ENCODE data around the gene URI1. TPM values are rescaled to one million over a fixed set of nuclear protein-coding genes. Genes with fewer than 3 reads are reported as not detected.
"Not testable (repeated sequence)": the region's sequence is repeated elsewhere in the genome, so short reads cannot be mapped to it uniquely, and the experiment has no call there.

The URI1 gene
- total RNA-seq, 8 experiments from 2014 or later, result 45.2 to 72.5 (median 55.5) TPM

- in situ Hi-C loops (cut with MboI; ENCODE audit: low pct_unique_long_range_greater_than_20kb in 2 of 9, low sequenced_read_pairs in 9 of 9, unreplicated experiment in 9 of 9), result no loop called here
- 32 to 98% (median 79%) methylated on average over 2 to 4 of the region's 4 CpGs; no CpG with 5 or more reads in 1 of the 10 experiments for WGBS, 10 experiments
- no peak overlapping the region for H3K27ac ChIP-seq
Observed at GRCh38 chr19:29965492-29965891, 23.5 kb downstream of the URI1 start.

GRCh38 chr19:29966142-29966541, 24.1 kb downstream of the URI1 start:
- peaks cover 9 to 19% of the 10 kb centered on the region in 2 donors for H3K4me1 ChIP-seq (replicated peaks in 1 of 2)
- 57 to 100% (median 89%) methylated on average over 1 to 3 of the region's 3 CpGs; no CpG with 5 or more reads in 3 of the 10 experiments for WGBS, 10 experiments
- ATAC-seq (replicated peaks in 6 of 8); in situ Hi-C loops (cut with MboI; ENCODE audit: low pct_unique_long_range_greater_than_20kb in 2 of 9, low sequenced_read_pairs in 9 of 9, unreplicated experiment in 9 of 9); H3K27ac ChIP-seq; H3K4me3 ChIP-seq: not testable (repeated sequence)

More at GRCh38 chr19:29965492-29965891, 23.5 kb downstream of the URI1 start:
- peaks cover 4 to 13% of the 10 kb centered on the region in 2 donors for H3K4me1 ChIP-seq (replicated peaks in 1 of 2)
- no peak overlapping the region for H3K4me3 ChIP-seq
- peak in 3 of 8 experiments; percentile 70 to 91 (median 71) for ATAC-seq (replicated peaks in 6 of 8)

- peaks cover 9 to 19% of the 10 kb centered on the region in 2 donors for H3K4me1 ChIP-seq (replicated peaks in 1 of 2)
- H3K4me3 ChIP-seq, result no peak overlapping the region
- in situ Hi-C loops (cut with MboI; ENCODE audit: low pct_unique_long_range_greater_than_20kb in 2 of 9, low sequenced_read_pairs in 9 of 9, unreplicated experiment in 9 of 9), result no loop called here
- no peak overlapping the region for H3K27ac ChIP-seq
- peak in 3 of 8 experiments; percentile 26 to 45 (median 32) for ATAC-seq (replicated peaks in 6 of 8)
Observed at GRCh38 chr19:29966588-29967249, 24.7 kb downstream of the URI1 start.

- no peak overlapping the region for H3K27ac ChIP-seq
- in situ Hi-C loops (cut with MboI; ENCODE audit: low pct_unique_long_range_greater_than_20kb in 2 of 9, low sequenced_read_pairs in 9 of 9, unreplicated experiment in 9 of 9), result no loop called here
- peak in 1 of 8 experiments; percentile 25 for ATAC-seq (replicated peaks in 6 of 8)
- 33 to 96% (median 83%) methylated on average over 1 to 3 of the region's 3 CpGs; no CpG with 5 or more reads in 3 of the 10 experiments for WGBS, 10 experiments
- peaks cover 9 to 25% of the 10 kb centered on the region in 2 donors for H3K4me1 ChIP-seq (replicated peaks in 1 of 2)
- no peak overlapping the region for H3K4me3 ChIP-seq
Observed at GRCh38 chr19:29967623-29968022, 25.6 kb downstream of the URI1 start.

GRCh38 chr19:29969891-29970290, 27.9 kb downstream of the URI1 start:
- H3K27ac ChIP-seq, result no peak overlapping the region
- no peak overlapping the region for H3K4me3 ChIP-seq
- WGBS, 10 experiments, result 47 to 95% (median 65%) methylated on average over 1 to 3 of the region's 3 CpGs
- in situ Hi-C loops (cut with MboI; ENCODE audit: low pct_unique_long_range_greater_than_20kb in 2 of 9, low sequenced_read_pairs in 9 of 9, unreplicated experiment in 9 of 9), result no loop called here
- ATAC-seq (replicated peaks in 6 of 8), result no peak
- H3K4me1 ChIP-seq (replicated peaks in 1 of 2), result peaks cover 7 to 25% of the 10 kb centered on the region in 2 donors

GRCh38 chr19:29971002-29971401, 29.0 kb downstream of the URI1 start:
- no peak overlapping the region for H3K4me3 ChIP-seq
- WGBS, 10 experiments, result 13 to 90% (median 74%) methylated on average over 1 to 2 of the region's 2 CpGs; no CpG with 5 or more reads in 1 of the 10 experiments
- ATAC-seq (replicated peaks in 6 of 8), result no peak
- in situ Hi-C loops (cut with MboI; ENCODE audit: low pct_unique_long_range_greater_than_20kb in 2 of 9, low sequenced_read_pairs in 9 of 9, unreplicated experiment in 9 of 9), result no loop called here
- peaks cover 7 to 25% of the 10 kb centered on the region in 2 donors for H3K4me1 ChIP-seq (replicated peaks in 1 of 2)
- no peak overlapping the region for H3K27ac ChIP-seq

- no peak for ATAC-seq (replicated peaks in 6 of 8)
- peaks cover 10 to 25% of the 10 kb centered on the region in 2 donors for H3K4me1 ChIP-seq (replicated peaks in 1 of 2)
- no peak overlapping the region for H3K4me3 ChIP-seq
- WGBS, 10 experiments, result 83 to 100% (median 95%) methylated on average over 1 to 3 of the region's 3 CpGs; no CpG with 5 or more reads in 1 of the 10 experiments
- in situ Hi-C loops (cut with MboI; ENCODE audit: low pct_unique_long_range_greater_than_20kb in 2 of 9, low sequenced_read_pairs in 9 of 9, unreplicated experiment in 9 of 9), result no loop called here
- H3K27ac ChIP-seq, result no peak overlapping the region
Observed at GRCh38 chr19:29971648-29972047, 29.6 kb downstream of the URI1 start.

- ATAC-seq (replicated peaks in 6 of 8), result no peak
- WGBS, 10 experiments, result 93 to 100% (median 100%) methylated on average over 1 to 2 of the region's 2 CpGs
- H3K4me3 ChIP-seq, result no peak overlapping the region
- in situ Hi-C loops (cut with MboI; ENCODE audit: low pct_unique_long_range_greater_than_20kb in 2 of 9, low sequenced_read_pairs in 9 of 9, unreplicated experiment in 9 of 9), result no loop called here
- peaks cover 14 to 19% of the 10 kb centered on the region in 2 donors for H3K4me1 ChIP-seq (replicated peaks in 1 of 2)
- no peak overlapping the region for H3K27ac ChIP-seq
Observed at GRCh38 chr19:29974701-29975100, 32.7 kb downstream of the URI1 start.

GRCh38 chr19:29976151-29976943, 34.3 kb downstream of the URI1 start:
- in situ Hi-C loops (cut with MboI; ENCODE audit: low pct_unique_long_range_greater_than_20kb in 2 of 9, low sequenced_read_pairs in 9 of 9, unreplicated experiment in 9 of 9), result no loop called here
- ATAC-seq (replicated peaks in 6 of 8), result no peak
- peaks cover 6 to 14% of the 10 kb centered on the region in 2 donors for H3K4me1 ChIP-seq (replicated peaks in 1 of 2)
- 87 to 100% (median 96%) methylated on average over 2 to 6 of the region's 6 CpGs; no CpG with 5 or more reads in 1 of the 10 experiments for WGBS, 10 experiments
- H3K4me3 ChIP-seq, result no peak overlapping the region
- H3K27ac ChIP-seq, result no peak overlapping the region

- Histone ChIP-seq H3K4me3 (no peak overlapping the region), H3K27ac (no peak overlapping the region), H3K4me1 (replicated peaks in 1 of 2) (peaks cover 0 to 11% of the 10 kb centered on the region in 2 donors)
- ATAC-seq (replicated peaks in 6 of 8), result peak in 2 of 8 experiments; percentile 20 to 37
- WGBS, 10 experiments, result 13 to 100% (median 79%) methylated on average over 1 to 3 of the region's 3 CpGs; no CpG with 5 or more reads in 1 of the 10 experiments
- in situ Hi-C loops (cut with MboI; ENCODE audit: low pct_unique_long_range_greater_than_20kb in 2 of 9, low sequenced_read_pairs in 9 of 9, unreplicated experiment in 9 of 9), result no loop called here
Observed at GRCh38 chr19:29978080-29978479, 36.0 kb downstream of the URI1 start.

- in situ Hi-C loops (cut with MboI; ENCODE audit: low pct_unique_long_range_greater_than_20kb in 2 of 9, low sequenced_read_pairs in 9 of 9, unreplicated experiment in 9 of 9), result no loop called here
- H3K4me3 ChIP-seq, result no peak overlapping the region
- no peak overlapping the region for H3K27ac ChIP-seq
- ATAC-seq (replicated peaks in 6 of 8), result no peak
- WGBS, 10 experiments, result 65 to 100% (median 89%) methylated on average over 1 to 3 of the region's 3 CpGs; no CpG with 5 or more reads in 1 of the 10 experiments
- H3K4me1 ChIP-seq (replicated peaks in 1 of 2), result peaks cover 0 to 4% of the 10 kb centered on the region in 2 donors
Observed at GRCh38 chr19:29983568-29983967, 41.5 kb downstream of the URI1 start.

GRCh38 chr19:29985196-29985595, 43.2 kb downstream of the URI1 start:
- no peak overlapping the region for H3K27ac ChIP-seq
- WGBS, 10 experiments, result 71 to 100% (median 91%) methylated on average over 1 to 2 of the region's 2 CpGs; no CpG with 5 or more reads in 1 of the 10 experiments
- ATAC-seq (replicated peaks in 6 of 8), result no peak
- in situ Hi-C loops (cut with MboI; ENCODE audit: low pct_unique_long_range_greater_than_20kb in 2 of 9, low sequenced_read_pairs in 9 of 9, unreplicated experiment in 9 of 9), result no loop called here
- H3K4me1 ChIP-seq (replicated peaks in 1 of 2), result peaks cover 0 to under 1% of the 10 kb centered on the region in 2 donors
- no peak overlapping the region for H3K4me3 ChIP-seq

- Histone ChIP-seq H3K27ac (no peak overlapping the region), H3K4me3 (no peak overlapping the region), H3K4me1 (replicated peaks in 1 of 2) (no peaks in the 10 kb centered on the region)
- in situ Hi-C loops (cut with MboI; ENCODE audit: low pct_unique_long_range_greater_than_20kb in 2 of 9, low sequenced_read_pairs in 9 of 9, unreplicated experiment in 9 of 9), result no loop called here
- no peak for ATAC-seq (replicated peaks in 6 of 8)
- WGBS, 10 experiments, result 86 to 100% (median 95%) methylated on average over 3 to 8 of the region's 9 CpGs; no CpG with 5 or more reads in 3 of the 10 experiments
Observed at GRCh38 chr19:29988351-29988750, 46.3 kb downstream of the URI1 start.

Data from motor neuron (in vitro differentiated cells).